22Rv1 (cell line): ENCODE data around the gene GTPBP4.

Source experiments
- H3K27ac ChIP-seq: fragments of 450-650 bp; 2 replicates; pipeline ENCODE4 v1.5.1; 2017
- CTCF ChIP-seq: fragments of 450-650 bp; IDR thresholded peaks from 2 replicates; pipeline ENCODE4 v1.5.1; 2017; ENCODE audit warnings: mild to moderate bottlenecking
- ZFX ChIP-seq: fragments of 450-650 bp; IDR thresholded peaks from 2 replicates; pipeline ENCODE4 v1.6.1; 2017; ENCODE audit warnings: antibody characterized with exemption, borderline replicate concordance

The GTPBP4 gene

DNA sequence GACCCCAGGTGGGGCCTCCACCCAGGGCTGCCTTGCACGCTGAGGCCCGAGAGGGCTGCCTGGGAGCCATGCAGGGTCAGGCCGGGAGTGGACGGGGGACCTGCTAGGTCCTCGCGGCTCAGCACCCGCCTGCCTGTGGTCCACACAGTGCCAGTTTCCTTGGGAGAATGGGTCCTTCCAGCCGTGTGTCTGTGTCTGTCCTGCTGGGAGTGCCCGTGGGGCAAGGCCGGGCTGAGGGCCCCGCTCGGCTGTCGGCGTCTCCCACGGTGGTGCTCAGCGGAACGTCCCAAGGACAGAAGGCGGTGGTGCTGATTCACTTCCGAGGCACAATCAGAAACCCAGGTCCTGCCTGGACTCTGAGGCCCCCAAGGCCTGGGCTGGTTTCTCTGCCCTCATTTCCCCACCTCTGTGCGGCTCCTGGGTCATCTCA, 23.2 kb upstream of the GTPBP4 start:
- TF ChIP-seq ZFX, result no peak
- TF ChIP-seq CTCF, result no peak
- no peak overlapping the region for H3K27ac ChIP-seq

GRCh38 chr10:966466-967235, 21.6 kb upstream of the GTPBP4 start:
- H3K27ac ChIP-seq, result no peak overlapping the region
- TF ChIP-seq ZFX (no peak), CTCF (no peak)

DNA sequence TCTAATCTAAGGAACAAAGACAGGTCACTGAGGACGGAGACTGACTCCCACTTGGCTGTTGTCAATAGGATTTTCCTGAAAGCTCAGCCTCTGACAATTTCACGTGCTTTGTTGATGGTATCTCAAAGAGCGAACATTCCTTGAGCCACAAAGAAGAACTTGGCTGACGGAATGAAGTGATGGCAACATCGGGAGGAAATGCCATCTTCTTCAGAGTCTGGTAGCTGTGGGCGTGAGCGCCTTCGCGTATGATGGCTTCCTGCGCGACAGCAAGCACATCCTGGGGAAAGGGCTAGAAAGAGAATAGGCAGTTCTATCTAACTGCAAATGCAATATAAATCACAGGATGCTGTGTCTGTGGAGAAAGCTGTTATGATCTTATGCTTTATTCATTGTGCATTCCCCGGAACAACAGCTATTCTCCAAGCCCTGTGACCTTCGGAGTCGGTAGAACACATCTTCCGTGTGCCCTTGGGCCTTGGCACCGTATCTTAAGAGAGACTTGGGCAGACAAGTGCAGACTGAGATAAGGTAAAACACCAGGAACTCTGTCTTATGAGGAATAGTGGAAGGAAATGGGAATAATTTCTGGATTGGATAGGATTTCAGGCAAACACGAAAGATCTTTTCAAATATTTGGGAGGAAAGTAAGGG, 19.6 kb upstream of the GTPBP4 start:
- TF ChIP-seq CTCF (no peak), ZFX (no peak)
- no peak overlapping the region for H3K27ac ChIP-seq

GRCh38 chr10:969473-970150, 18.6 kb upstream of the GTPBP4 start:
- TF ChIP-seq CTCF (no peak), ZFX (no peak)
- no peak overlapping the region for H3K27ac ChIP-seq

DNA sequence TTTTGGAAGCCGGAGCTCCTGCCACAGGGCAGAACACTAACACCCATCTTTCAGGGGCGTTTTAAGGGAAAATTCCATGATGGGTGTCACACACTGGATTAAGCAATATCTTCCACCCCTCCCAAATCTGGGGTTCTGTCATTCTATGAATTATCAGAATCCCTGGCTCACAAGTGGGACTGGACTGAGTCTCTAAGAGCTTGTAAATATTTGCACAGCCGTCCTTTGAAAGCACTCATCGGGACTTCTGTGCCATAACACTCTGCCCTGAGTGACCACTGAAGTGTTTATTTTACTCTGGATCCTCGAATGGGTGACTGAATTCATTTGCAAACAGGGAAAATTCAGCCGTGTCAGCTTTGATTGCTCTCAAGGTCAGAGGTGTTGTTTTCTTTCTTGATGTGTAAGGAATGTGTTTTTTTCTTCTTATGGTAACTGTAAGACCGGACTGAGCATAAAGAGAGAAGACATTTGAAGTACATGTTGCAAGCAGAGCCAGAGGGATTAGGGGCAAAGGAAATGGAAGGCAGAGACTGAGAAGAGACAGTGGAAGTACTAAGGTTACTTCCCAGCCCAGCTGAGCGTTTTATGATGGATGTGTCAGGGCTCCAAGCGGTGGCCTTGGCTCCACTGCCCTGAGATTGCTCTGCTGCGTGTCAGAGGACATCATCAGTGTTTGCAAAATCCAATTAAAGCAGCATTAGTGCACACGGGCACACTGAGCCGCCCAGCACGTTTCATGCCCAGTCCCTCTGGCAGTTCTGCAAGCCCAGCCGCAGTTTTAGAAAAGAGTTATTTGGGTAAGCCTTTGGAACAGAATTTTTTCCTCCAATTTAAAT, 17.7 kb upstream of the GTPBP4 start:
- no peak overlapping the region for H3K27ac ChIP-seq
- TF ChIP-seq CTCF (no peak), ZFX (no peak)

GRCh38 chr10:971150-971542, 17.1 kb upstream of the GTPBP4 start:
- TF ChIP-seq ZFX (no peak), CTCF (no peak)
- no peak overlapping the region for H3K27ac ChIP-seq
